Erythroblast (primary cell): ENCODE results near the gene TMPRSS4.

Source experiments
- GATA1 ChIP-seq: IDR thresholded peaks from 2 replicates; pipeline ENCODE4 v1.6.1; 2011; ENCODE audit warnings: low read depth, mild to moderate bottlenecking, control low read depth, low read length, moderate library complexity
- POLR2A ChIP-seq: IDR thresholded peaks from 2 replicates; pipeline ENCODE4 v1.6.1; 2011; ENCODE audit warnings: mild to moderate bottlenecking, low read length

DNA sequence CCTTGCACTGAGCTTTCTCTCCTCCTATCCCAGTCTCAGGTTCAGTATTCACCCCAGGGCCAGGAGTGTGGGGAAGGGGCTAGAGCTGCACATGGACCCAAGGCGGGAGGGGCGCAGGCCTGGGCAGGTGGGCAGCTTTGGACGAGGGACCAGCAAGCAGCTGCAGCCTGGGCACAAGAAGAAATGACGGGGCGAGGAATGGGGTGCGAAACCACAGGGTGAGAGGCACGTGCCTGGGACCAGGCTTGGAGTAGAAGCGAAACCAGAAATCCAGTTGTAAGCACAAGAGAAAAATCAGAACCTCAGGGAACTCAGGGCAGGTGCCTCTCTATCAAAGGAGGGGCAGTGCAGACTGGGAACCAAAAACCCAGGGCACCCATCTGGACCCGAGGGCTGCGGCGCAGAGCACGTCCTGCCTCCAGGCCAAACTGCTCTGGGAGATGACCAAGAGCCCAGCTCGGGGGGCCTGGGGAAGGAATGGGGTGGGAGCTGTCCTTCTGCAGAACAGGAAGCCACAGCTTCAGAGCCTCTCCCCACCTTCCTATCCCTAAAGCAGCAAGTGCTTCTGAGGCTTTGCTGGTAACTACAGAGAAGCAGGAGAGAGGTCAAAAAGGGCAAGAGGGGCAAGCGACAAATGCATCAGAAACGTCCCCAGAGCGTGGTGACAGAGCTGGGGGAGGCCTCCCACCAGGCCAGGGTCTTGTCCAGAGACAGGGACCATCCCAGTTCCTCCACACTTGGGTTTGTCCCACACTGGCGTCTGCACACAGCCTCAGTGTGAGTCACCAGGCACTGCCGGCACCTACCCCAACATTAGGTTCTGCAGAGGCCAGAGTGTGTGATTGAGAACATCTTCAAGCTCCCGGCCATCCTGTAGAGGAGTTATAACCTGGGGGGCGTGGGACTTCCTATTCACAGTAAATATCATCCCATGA lies 18.3 kb upstream of the TMPRSS4 start:
- TF ChIP-seq POLR2A = no peak
- no peak for TF ChIP-seq GATA1
